HG02610 (cell line): ENCODE measurements around the gene MYCN.
"Not testable (repeated sequence)": the region's sequence is repeated elsewhere in the genome, so short reads cannot be mapped to it uniquely, and the experiment has no call there.

Experiments
- ATAC-seq: cut with Tn5 transposase; IDR thresholded peaks from one replicate; pipeline ENCODE4 v1.9.1; 2021; ENCODE audit warnings: mild to moderate bottlenecking, moderate library complexity; ENCODE audit not compliant: unreplicated experiment

Gene MYCN

DNA sequence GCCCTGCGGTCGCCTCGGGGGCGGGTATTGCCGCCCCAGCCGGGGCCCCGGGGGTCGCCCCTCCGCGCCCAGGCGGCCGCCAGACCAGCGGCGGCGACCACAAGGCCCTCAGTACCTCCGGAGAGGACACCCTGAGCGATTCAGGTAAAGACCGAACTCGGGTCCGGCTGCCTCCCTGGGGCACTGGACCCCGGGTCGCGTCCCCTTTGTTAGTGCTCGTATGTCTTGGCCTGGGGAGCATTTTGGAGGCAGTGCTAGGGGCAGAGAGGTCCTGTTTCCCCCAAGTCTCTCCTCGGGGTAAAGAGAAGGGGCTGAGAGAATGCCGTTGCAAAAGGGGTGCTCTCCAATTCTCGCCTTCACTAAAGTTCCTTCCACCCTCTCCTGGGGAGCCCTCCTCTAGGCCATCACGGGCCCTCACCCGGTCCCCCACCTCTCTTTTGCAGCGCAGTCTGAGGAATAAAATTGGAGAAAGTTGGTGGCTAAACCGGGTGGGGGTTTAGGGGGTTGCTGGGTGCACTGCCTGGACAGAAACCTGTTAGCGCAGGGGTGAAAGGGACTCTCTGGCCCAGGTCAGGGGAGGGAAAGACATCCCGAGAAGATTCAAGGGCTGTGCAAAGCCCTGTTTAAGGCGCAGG lies 2.5 kb downstream of the MYCN start:
- no peak for ATAC-seq

DNA sequence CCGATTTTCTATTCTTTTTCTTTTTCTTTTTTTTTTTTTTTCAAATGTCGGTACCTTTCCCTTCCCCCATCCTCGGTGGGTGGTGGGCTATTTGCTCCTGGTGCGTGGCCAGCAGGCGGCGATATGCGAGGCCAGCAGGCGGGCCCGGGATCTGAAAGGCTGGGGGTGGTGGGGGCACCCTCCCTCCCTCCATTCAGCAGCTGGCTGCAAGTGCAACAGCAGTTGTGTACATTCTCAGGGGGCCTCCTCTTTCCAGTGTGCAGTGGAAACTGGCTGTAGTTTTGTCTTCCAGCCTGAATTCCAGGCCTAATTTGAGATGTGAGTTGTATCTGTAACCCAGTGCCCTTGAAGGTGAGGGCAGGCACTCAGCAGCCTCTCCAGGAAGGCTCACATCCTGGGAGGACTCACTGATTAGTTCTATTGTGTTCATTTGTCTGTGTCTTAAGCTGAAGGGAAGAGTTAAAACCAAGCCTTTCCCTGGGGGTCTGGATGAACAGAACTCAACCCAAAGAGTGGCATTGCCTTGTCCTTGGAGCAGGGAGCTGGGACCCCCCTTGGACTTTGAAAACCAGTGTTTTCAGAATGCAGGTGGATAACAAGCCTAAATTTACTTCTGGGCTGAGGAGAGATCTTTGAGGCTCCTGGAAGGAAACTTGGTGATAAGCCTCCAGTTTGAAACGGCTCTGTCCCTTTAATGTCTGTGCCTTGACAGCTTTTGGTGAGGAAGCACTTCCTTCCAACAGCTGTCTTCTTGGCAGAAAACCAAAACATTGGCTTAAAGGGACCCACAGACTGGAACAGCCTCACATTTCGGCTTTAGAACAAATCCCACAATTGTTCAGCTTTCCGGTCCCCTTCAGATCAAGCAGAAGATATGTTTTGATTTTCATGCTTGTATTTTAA lies 3.3 kb downstream of the MYCN start:
- no peak for ATAC-seq

DNA sequence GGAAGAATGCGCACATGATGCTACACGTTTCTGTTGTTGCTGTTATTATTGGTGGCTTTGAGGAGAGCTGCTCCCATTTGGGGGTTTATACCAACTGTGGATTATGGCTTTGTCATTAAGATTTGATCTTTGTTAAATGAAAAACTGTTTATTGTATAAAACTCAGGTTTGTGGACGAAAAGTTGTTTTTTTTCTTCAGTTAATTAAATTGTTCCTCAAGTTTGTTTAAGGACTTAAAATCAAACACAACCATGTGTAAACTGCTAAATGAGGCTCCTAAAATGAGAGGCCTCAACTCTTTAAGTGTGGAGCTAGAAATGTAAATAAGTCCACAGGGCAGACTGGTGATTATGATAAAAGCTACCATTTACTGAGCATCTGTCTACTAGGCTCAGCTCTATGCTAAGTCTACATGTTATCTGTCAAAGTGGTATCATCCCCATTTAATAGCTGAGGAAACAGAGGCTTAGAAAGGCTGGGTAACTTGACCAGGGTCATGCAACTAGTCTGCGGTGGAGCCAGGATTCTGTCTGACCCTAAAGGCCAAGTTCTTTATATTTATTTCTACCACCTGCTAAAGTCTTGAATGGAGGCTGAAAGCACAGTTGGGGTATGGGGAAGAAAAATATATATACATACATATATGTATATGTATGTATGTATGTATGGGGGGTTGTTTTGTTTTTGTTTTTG lies 4.1 kb downstream of the MYCN start:
- ATAC-seq = no peak

DNA sequence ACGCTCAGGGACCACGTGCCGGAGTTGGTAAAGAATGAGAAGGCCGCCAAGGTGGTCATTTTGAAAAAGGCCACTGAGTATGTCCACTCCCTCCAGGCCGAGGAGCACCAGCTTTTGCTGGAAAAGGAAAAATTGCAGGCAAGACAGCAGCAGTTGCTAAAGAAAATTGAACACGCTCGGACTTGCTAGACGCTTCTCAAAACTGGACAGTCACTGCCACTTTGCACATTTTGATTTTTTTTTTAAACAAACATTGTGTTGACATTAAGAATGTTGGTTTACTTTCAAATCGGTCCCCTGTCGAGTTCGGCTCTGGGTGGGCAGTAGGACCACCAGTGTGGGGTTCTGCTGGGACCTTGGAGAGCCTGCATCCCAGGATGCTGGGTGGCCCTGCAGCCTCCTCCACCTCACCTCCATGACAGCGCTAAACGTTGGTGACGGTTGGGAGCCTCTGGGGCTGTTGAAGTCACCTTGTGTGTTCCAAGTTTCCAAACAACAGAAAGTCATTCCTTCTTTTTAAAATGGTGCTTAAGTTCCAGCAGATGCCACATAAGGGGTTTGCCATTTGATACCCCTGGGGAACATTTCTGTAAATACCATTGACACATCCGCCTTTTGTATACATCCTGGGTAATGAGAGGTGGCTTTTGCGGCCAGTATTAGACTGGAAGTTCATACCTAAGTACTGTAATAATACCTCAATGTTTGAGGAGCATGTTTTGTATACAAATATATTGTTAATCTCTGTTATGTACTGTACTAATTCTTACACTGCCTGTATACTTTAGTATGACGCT lies 5.8 kb downstream of the MYCN start:
- ATAC-seq = no peak

DNA sequence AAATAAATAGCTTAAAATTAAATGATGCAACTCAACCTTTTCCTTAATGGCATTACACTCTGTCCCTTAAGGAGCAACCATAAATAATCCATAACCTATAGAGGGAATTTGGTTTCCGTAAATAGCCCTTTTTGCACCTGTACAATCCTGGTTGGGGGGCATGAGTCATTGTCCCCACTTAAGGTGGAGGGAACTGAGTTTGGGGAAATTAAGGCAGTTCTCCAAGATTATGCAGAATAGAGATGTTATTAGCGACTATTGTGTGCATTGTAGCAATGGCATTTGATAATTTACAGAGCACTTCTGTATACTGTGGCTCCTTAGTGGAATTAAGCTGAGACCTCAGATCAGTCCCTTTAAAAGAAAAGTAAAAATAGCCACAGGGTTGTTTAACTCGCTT lies 6.6 kb downstream of the MYCN start:
- ATAC-seq = no peak

DNA sequence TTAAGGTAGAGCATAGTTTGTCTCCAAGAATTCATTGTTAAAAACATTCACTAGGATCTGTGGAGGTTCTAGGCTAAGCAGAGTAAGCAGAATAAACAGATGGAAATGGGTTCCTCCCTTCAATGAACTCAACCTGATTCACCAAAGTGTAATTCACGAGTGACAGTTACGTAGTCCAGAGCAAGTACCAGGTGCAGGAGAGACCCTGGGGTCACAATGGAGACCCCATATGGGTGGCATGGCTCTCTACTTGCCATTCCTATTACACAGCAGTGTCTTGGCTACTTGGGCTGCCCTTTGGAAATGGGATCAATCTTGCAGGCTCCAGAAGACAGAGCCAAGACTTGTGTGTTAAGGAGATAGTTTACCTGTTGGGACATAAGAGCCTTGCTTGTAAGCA lies 7.1 kb downstream of the MYCN start:
- no peak for ATAC-seq

DNA sequence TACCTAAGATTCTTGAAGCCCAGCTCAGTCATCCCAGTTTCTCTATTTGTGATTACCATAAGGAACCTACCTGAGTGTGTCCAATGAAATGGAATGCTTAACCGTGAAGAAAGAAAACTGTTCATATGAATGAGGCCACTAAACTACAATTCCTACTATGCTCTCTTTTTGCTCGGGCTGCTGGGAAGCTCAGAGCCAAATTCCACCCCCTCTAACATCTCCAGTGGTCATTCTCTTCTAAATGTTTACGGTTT lies 8.3 kb downstream of the MYCN start:
- ATAC-seq = no peak

DNA sequence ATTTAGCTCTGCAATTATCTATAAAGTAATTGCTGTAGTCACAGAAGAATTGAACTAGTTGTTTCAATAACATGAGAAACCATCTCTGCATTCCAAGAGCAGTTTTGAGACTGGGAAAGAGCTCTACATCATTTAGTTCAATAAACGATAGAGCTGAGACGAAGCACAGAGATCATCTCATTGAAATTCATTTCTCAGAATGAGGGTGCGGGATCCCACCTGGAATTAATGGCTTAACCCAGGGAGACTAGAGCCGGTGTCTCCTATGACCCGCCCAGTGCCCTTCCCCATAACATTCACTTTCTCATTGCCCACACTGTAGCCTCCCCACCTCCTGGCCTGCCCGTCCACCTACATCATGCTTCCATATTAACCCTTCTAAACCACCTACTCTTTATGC lies 8.8 kb downstream of the MYCN start:
- no peak for ATAC-seq

DNA sequence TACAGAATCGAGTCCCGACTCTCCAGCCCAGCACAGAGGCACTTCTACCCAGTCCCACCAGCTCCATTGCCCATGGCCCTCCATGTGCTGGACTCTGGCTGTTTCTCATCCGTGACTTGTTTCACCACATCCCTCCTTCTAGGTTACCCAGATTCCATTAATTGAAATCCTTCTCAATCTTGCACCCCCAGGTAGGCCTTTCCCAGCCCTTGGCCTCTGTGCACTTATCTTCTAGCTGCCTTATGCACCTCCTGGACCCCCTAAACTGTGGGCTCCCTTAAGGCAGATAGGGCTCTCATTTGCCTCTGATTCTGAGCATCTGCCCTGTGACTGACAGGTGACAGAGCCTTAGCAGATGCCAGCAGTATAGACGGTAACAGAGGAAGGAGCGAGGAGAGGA lies 9.2 kb downstream of the MYCN start:
- ATAC-seq = no peak

DNA sequence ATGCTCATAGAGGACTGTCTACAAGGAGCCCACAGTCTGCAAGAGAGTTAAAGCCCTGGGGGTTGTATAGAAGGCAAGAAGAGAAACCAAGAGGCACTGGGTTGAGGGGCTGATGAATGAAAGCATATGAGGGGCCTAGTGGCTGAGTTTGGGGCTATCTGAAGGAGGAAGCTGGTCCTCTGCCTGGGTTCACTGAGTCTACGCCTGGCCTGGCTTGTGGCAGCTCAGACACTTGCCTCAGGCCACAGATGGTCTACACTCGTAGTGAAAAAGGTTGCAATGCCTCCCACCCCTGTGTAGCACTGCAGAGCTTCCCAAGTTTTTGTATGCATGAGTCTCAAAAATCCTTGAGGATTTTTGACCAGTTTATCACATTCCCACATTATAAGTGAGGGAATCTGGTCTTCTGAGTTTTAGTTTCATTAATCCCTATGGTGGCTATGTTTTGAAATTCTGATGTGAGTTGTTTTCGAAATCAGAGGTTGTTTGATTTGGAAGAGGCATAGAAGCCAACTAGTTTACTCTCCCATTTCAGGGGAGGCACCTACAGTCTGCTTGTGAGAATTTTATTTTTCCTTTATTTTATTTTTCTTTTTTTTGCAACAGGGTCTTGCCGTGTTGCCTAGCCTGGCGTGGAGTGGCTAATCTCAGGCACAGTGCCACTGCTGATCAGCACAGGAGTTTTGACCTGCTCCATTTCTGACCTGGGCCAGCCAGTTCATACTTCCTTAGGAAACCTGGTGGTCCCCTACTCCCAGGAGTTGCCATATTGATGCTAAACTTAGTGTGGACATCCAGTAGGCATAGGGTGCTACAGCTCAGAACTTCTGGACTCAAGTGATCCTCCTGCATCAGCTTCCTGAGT lies 10.0 kb downstream of the MYCN start:
- no peak for ATAC-seq

DNA sequence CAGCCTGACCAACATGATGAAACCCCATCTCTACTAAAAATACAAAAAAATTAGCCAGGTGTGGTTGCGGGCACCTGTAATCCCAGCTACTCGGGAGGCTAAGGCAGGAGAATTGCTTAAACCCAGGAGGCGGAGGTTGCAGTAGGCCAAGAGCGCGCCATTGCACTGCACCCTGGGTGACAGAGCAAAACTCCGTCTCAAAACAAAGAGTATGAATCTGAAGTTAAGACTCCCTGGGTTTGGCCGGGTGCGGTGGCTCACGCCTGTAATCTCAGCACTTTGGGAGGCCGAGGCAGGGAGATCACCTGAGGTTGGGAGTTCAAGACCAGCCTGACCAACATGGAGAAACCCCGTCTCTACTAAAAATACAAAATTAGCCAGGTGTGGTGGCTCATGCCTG lies 11.6 kb downstream of the MYCN start:
- ATAC-seq = not testable (repeated sequence)

DNA sequence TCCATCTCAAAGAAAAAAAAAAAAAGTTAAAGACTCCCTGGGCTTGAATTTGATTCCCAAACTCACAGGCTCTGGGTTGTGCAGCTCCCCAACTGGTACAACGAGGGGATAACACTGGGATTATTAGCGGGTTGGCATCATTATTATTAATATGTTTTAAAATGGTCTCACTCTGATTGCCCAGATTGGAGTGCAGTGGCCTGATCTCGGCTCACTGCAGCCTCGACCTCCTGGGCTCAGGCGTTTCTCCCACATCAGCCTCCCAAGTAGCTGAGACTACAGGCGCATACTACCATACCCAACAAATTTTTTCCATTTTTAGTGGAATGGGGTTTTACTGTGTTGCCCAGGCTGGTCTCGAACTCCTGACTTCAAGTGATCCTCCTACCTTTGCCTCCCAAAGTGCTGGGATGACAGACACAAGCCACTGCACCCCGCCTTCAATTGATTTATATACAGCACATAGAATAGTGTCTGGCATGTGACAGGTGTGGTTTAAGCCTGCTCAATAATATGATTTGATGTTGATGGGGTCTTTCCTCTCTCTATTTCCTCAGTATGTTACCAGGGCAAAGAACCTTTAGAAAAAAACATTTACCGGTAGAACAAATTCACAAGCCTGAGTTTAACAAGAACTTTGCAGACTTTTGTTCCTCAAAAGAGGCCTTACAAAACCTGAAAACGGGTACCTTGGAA lies 12.2 kb downstream of the MYCN start:
- no peak for ATAC-seq

DNA sequence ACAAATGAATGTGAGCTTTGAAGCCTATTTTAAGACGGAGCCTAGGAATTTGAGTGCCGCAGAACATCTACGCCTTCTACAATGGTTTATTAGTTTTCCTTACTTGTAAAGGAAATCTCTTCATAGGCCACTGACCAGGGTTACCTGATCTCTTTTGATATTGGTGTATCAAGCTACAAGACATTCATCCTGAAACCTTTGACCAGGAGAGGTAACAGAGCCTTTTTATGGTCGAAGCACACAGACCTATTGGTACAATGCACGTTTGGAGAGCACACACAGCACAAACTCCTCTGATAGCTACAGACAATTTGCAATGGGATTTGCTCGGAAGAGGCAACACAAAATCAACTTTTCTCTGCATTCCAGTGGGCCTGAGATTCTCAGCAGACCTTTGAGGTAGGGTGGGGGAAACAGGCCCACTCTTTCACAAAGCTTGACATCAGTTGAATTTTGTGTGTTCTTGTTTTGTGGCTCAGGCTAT lies 12.8 kb downstream of the MYCN start:
- no peak for ATAC-seq

DNA sequence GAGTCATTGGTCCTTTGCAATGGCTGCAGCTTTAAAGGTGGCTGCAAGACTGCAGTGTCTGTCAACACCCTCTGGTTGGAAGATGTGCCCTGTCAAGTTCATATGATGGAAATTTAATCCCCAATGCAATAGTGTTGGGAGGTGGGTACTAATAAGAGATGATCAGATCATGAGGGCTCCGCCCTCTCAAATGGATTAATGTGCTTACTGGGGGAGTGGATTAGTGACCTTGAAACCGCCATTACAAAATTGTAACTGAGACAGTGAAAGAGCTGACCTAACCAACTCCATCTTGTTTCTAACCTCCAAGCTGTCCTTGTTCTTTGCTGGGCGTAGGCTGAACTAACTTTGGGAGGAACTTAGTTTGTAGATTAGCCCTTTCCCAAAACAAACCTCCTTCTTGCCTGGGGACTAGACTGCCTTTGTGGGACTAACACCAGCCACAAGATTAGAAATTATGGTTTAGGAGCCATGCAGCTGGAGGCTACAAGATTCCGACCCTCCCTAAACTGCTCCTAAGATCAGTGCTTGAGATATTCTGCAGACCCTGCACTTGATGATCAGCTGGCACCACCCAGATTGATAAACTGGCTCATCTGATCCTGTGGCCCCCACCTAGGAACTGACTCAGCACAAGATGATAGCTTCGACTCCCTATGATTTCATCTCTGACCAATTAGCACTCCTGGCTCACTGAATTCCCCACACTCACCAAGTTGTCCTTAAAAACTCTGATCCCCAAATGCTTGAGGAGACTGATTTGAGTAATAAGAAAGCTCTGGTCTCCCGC lies 13.7 kb downstream of the MYCN start:
- ATAC-seq = no peak

DNA sequence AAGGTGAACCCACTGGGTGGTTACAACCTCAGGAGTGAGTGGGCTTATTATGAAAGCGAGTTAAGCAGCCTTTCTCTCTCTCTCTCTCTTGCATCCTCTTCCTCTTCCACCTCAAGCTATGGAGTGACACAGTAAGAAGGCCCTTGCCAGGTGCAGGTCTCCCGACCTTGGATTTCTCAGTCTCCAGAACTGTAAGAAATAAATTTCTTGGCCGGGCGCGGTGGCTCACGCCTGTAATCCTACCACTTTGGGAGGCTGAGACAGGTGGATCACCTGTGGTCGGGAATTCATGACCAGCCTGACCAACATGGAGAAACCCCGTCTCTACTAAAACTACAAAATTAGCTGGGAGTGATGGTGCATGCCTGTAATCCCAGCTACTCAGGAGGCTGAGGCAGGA lies 14.4 kb downstream of the MYCN start:
- no peak for ATAC-seq

DNA sequence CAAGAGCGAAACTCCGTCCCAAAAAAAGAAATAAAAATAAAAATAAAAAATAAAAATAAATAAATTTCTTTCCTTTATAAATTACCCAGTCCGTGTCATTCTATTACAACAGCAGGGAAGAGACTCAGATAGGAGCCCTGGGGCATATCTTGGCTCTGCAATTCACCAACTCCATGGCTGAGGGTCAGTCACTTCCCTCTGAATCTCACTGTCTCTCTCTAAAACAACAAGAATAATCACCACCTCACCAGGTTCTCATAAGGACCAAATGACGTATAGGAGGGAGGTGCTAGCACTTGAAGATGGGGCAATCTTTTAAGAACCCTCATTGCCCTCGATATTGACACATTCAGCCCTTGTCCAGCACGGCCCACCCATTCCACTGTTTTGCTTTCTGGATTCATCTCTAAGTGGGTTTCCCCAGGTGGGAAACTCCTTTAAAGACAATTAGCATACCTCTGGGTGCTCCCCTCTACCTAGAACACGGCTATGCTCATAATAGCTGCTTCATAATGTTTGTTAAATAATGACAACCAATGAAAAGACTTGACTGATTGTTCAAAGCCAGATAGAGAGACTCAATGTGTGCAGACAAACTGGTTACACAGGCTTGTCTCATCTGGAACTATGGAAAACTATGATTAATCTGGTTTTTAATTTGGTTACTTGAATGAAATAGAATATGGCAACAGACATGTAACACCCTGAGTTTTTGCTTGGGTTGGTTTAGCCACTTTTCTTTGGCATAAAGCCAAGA lies 15.1 kb downstream of the MYCN start:
- no peak for ATAC-seq

DNA sequence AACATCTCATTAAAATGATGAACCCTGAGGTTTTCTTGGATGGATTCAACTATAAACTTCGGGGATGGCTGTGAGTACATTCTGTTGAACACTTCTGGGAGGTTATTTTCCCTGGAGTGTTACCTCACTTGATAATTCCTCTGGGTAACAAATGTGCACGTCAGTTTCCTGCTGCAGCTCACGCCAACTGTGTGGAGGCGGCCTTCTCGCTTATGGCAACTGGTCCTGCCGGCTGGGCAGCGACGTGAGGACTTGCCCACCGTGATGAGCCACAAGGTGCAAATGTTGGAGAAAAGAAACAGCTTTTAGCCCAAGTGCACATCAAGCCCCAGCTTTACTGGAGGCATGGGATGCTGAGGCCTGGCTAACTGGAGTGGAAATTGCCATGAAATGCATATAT lies 15.9 kb downstream of the MYCN start:
- no peak for ATAC-seq
